Lung (tissue), 12 donors: Measurements from ENCODE around the gene NCL. TPM values are rescaled to one million over a fixed set of nuclear protein-coding genes. Genes with fewer than 3 reads are reported as not detected.

Source experiments
- ATAC-seq: fragments of 200-7000 bp; cut with Tn5 transposase; one replicate; pipeline ENCODE4 v1.9.1; 2020; ENCODE audit warnings: moderate number of reproducible peaks; ENCODE audit not compliant: insufficient read depth, low FRiP score
- DNase-seq, 3 donors: peaks; one replicate each; pipeline ENCODE4 v3.0.0-alpha.2; 2013 to 2017
- H3K27ac ChIP-seq, 2 donors: one replicate each; pipeline ENCODE4 v1.5.1; 2013; ENCODE audit warnings: mild to moderate bottlenecking in 2 of 2, moderate library complexity in 2 of 2, control low read depth in 1 of 2, inconsistent platforms in 1 of 2, low read depth in 1 of 2, low read length in 1 of 2
- H3K27me3 ChIP-seq, 3 donors: one replicate each; pipeline ENCODE4 v1.5.1; 2013; ENCODE audit warnings: low read length in 2 of 3; ENCODE audit not compliant: control insufficient read depth in 3 of 3, insufficient read depth in 3 of 3
- H3K36me3 ChIP-seq, 4 donors: one replicate each; pipeline ENCODE4 v1.5.1; 2013; ENCODE audit warnings: low read length in 4 of 4, mild to moderate bottlenecking in 1 of 4, moderate library complexity in 1 of 4; ENCODE audit not compliant: control insufficient read depth in 4 of 4, insufficient read depth in 4 of 4
- H3K4me1 ChIP-seq, 5 donors: one replicate each; pipeline ENCODE4 v1.5.1; 2013; ENCODE audit warnings: low read length in 5 of 5, mild to moderate bottlenecking in 2 of 5, moderate library complexity in 1 of 5; ENCODE audit not compliant: control insufficient read depth in 5 of 5, insufficient read depth in 5 of 5
- H3K4me3 ChIP-seq: one replicate; pipeline ENCODE4 v1.5.1; 2013; ENCODE audit warnings: mild to moderate bottlenecking, control low read depth, moderate library complexity
- H3K9ac ChIP-seq, 2 donors: one replicate each; pipeline ENCODE4 v1.5.1; 2013; ENCODE audit warnings: low read length in 2 of 2, control low read depth in 1 of 2; ENCODE audit not compliant: insufficient read depth in 1 of 2
- H3K9me3 ChIP-seq, 4 donors: one replicate each; pipeline ENCODE4 v1.5.1; 2013; ENCODE audit warnings: low read length in 3 of 4, mild to moderate bottlenecking in 1 of 4, moderate library complexity in 1 of 4; ENCODE audit not compliant: control insufficient read depth in 4 of 4, insufficient read depth in 3 of 4
- CTCF ChIP-seq: IDR thresholded peaks from 2 replicates; pipeline ENCODE4 v1.5.1; 2012; ENCODE audit warnings: mild to moderate bottlenecking; ENCODE audit errors: control extremely low read depth, extremely low read depth
- WGBS, 2 donors: extraction: QIAGEN DNeasy Blood & Tissue Kit; methylation state at CpG; one replicate each; pipeline ENCODE4 v1.1.7; 2013; 5-methylcytosine and 5-hydroxymethylcytosine counted together
- polyA plus RNA-seq, 2 donors: library from polyadenylated mRNA; stranded (reverse); fragments of 200-250 nt; gene quantifications; one replicate each; pipeline ENCODE4 v1.2.1, GENCODE V29; 2013
- total RNA-seq, 2 donors: library from RNA; depleted of rRNA in 1 of 2; stranded (reverse); fragments of >200 nt in 1 of 2; gene quantifications; one replicate each; pipeline ENCODE4 v1.2.1, GENCODE V29; 2014 to 2021
- donor health status: control.
- donor health status: control.
- donor health status: Bipolar disorder and iron deficiency.
- donor health status: healthy.
- donor health status: DM: yes; HTN: yes; CAD: no.

NCL gene
- total and polyA plus RNA-seq, 4 donors = 144 to 373 (median 331) TPM

GRCh38 chr2:231422056-231422455, 42.2 kb downstream of the NCL start:
- ATAC-seq (no peak), DNase-seq (no peak)
- TF ChIP-seq CTCF = no peak
- H3K4me1 ChIP-seq = no peaks in the 10 kb centered on the region
- WGBS, 2 donors = 72 to 79% methylated on average over 2 of the region's 2 CpGs
- no peaks in the 10 kb centered on the region for H3K36me3 ChIP-seq
- H3K9me3 ChIP-seq = no peaks in the 10 kb centered on the region
- H3K9ac ChIP-seq = no peak overlapping the region
- H3K27ac ChIP-seq = no peak overlapping the region
- no peaks in the 10 kb centered on the region for H3K27me3 ChIP-seq
- H3K4me3 ChIP-seq = no peak overlapping the region

GRCh38 chr2:231421051-231421580, 43.2 kb downstream of the NCL start:
- Histone ChIP-seq H3K27me3 (no peaks in the 10 kb centered on the region), H3K9me3 (no peaks in the 10 kb centered on the region), H3K9ac (no peak overlapping the region), H3K4me3 (no peak overlapping the region), H3K36me3 (no peaks in the 10 kb centered on the region), H3K4me1 (no peaks in the 10 kb centered on the region), H3K27ac (no peak overlapping the region)
- DNase-seq (no peak), ATAC-seq (no peak)
- WGBS, 2 donors = 76 to 93% methylated on average over 9 of the region's 9 CpGs
- no peak for TF ChIP-seq CTCF

- Histone ChIP-seq H3K36me3 (no peaks in the 10 kb centered on the region), H3K27ac (no peak overlapping the region), H3K4me3 (no peak overlapping the region), H3K27me3 (no peaks in the 10 kb centered on the region), H3K9me3 (no peaks in the 10 kb centered on the region), H3K4me1 (peaks cover 0 to 5% (median 0%) of the 10 kb centered on the region in 5 donors), H3K9ac (no peak overlapping the region)
- DNase-seq = no peak
- TF ChIP-seq CTCF = no peak
- ATAC-seq = no peak
- 83 to 91% methylated on average over 26 of the region's 26 CpGs for WGBS, 2 donors
Measured at GRCh38 chr2:231418820-231419640, 45.3 kb downstream of the NCL start.
